CD4-positive, alpha-beta T cell treated with Interferon alpha-2 for 1 hour (primary cell): ENCODE measurements around the gene POTEF.
"Not testable (repeated sequence)": the region's sequence is repeated elsewhere in the genome, so short reads cannot be mapped to it uniquely, and the experiment has no call there.

Experiments
- DNase-seq, 2 donors: peaks; one replicate each; pipeline ENCODE4 v3.0.0-alpha.2; 2020 to 2022

POTEF gene

GRCh38 chr2:130129120-130129829, at the start of gene POTEF:
Gene POTEF (minus strand): TSS chr2:130129222. CDS start chr2:130120515, 8,707 bp downstream.
- DNase-seq = not testable (repeated sequence)

DNA sequence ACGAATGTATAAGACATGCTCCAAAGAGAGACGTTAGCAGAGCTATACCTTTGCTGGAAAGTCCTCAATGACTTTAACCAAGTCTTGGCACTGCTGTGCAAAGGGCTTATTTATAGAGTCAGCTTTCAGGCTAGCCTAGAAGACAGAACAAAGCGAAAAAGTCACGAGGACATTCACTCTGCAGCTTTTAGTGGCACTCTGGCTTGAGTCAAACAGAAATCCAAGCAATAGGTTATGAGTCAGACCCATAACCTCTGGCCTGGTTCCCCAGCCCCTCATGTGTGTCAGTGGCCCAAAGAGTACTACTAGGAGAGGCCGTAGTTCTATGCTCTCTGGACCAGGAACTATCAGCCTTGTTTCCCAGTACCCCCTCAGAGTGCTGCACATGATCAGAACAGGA, 45.8 kb upstream of the POTEF start:
- DNase-seq = not testable (repeated sequence)

- no peak for DNase-seq
These were observed 40.9 kb upstream of the POTEF start for GRCh38 chr2:130169896-130170295.

- DNase-seq = not testable (repeated sequence)
These were observed 40.1 kb upstream of the POTEF start for GRCh38 chr2:130169163-130169562.

DNA sequence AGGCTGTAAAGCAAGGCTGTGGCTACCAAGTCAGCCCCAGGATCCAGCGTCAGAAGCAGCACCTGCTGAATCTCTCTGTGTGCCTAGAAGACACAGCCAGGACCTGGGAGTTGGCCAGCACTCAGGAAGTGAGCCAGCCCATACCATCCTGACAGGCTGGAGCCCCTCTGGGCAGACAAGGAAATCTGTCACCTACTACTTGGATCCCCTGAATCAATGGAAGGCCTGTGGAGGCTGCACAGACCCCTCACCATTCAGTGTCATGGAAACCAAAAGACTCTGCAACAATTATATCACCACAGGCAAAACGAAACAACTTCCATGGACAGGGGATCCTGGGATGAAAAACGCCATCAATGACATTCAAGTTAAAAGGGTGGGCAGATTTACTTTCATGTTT, 37.6 kb upstream of the POTEF start:
- not testable (repeated sequence) for DNase-seq

- no peak for DNase-seq
These were observed 36.4 kb upstream of the POTEF start for GRCh38 chr2:130165293-130166016.

DNA sequence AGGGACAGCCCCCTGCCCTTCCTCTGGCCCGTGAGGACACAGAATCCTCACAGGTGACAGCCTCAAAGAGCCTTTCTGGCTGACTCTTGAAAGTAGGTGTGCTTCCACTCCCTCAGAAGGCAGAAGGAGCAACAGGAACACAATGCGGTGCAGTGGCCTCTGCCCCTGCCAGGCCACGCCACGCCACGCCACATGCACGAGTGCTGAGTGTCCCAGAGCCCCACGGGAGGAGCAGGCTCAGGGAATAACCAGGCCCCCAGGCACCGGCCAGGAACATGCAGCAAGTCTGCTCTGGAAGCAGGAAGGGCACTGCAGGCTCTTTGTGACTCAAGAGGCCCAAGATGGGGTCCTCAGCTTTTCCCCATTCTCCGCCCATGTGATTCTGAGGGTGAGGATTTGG, 33.9 kb upstream of the POTEF start:
- no peak for DNase-seq

- DNase-seq = not testable (repeated sequence)
These were observed 33.5 kb upstream of the POTEF start for GRCh38 chr2:130162486-130162885.

- not testable (repeated sequence) for DNase-seq
These were observed 32.0 kb upstream of the POTEF start for GRCh38 chr2:130160838-130161705.

DNA sequence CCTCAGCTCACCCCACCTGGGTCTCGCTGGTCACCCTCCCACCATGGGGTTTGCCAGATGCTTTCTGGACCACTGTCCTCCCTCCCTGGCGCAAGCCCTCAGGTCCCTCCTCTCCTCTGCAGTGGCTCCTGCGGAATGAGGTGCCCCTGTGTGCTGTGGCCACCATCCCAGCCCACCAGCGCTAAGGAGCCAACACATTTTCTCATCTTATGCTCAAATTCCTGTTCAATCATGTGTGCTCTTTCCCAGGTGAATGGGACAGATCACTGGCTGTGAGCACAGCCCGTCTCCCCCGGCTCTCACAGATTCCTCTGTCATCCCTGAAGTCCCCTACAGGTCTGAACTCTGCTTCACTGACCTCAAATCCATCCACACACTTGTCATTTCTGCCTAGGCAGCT, 31.1 kb upstream of the POTEF start:
- no peak for DNase-seq

GRCh38 chr2:130159376-130159775, 30.4 kb upstream of the POTEF start:
- not testable (repeated sequence) for DNase-seq

GRCh38 chr2:130158631-130159030, 29.6 kb upstream of the POTEF start:
- no peak for DNase-seq

DNA sequence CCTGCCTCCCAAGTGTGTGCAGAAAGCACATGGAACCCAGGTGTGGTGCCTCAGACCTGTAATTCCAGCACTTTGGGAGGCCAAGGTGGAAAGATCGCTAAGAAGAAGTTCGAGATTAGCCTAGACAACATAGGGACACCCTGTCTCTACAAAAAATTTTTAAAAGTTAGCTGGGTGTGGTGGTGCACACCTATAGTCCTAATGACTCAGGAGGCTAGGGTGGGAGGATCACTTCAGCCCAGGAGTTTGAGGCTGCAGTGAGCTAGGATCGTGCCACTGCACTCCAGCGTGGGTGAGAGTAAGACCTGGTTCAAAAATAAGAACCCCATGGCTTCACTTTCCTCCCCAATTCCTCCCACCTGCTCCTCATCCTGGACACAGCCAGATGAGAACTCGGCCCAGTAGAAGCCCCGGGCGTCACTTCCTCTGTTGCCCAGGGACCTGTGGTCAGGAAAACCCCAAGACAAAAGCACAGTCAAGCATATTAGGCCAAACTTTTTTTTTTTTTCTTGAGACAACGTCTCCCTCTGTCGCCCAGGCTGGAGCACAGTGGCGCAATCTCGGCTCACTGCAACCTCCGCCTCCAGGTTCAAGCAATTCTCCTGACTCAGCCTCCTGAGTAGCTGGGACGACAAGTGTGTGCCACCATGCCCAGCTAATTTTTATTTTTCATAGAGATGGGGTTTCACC, 28.9 kb upstream of the POTEF start:
- peak; percentile 13 to 60 for DNase-seq

DNA sequence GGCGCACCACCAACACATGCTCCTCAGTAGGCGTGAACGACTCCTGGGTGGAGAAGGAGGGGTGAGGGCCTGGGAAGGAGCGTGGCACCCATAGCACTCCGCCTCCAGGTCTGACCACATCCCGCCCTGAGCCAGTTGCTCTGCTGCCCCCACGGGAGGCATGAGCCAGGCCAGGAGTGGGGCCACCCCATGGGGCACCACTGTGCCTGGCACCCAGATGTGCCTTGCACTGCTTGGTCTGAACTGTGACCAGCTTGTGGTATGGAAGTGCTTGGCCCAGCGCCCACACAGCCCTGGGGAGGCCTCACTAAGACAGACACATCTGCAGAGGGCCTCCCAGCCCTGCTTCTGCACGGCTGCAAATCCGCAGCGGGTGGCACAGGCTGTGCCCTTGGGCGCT, 28.3 kb upstream of the POTEF start:
- DNase-seq = not testable (repeated sequence)

DNA sequence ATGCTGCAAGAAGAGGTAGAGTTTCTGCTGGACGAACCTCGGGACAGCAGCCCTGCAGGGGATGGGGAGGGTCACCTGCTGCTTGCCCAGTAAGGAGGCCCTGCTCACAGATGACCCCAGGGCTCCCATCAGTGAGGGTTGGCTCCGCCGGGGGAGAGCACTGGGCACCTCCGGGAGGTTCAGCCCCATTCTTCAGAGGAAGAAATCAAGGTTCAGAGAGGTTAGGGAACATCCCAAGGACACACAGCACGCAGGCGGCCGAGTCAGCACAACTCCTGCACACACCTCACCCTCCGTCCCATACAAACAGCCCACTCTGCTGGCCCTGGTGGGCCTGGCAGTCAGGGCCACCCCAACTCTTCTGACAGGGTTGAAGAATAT, 27.6 kb upstream of the POTEF start:
- DNase-seq = no peak

- peak in 1 of 2 donors; percentile 16 for DNase-seq
These were observed 27.1 kb upstream of the POTEF start for GRCh38 chr2:130155956-130156623.

DNA sequence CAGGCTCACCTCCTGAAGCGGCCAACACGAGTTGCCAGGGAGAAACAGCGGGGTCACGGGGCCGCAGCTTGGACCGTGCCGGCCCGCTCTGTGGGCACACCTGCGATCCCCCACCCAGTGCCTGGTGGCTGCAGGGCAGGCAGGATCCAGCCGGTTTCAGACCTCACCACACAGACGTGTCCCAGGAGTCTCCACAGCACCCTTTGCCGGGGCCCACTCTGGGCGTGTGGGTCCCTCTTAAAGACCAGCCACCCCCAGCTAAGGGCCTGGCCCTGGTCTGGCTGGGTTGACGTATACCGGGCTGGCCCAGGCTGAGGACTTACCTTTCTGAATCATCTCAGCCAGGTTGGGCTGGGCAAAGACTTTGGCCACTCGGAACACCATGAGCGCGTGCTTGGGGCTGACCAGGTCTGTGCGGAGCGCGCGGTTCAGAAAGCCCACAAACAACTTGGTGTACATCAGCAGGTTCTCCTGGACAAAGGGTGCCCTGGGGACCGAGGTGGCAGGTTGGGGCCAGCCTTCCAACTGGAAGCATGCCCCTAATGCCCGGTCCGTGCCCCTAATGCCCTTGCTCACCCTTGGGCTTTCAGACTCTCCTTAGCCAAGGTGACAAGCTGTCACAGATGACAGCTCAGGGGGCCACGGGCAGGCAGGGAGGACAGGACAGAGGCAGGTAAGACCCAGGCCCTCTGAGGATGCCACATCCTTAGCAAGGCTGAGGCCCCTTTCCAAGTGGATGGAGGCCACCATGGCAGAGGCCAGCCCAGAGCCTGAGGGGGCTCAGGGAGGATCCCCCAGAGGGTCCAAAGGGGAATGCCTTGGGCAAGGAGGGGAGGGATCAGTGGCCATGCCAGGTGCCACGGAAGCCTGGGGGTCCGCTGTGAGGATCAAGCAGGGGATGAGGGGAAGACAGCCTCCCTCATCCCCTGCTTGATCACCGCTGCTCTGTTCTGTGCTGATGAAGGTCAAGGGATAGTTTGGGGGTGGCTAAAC, 26.0 kb upstream of the POTEF start:
- no peak for DNase-seq

DNA sequence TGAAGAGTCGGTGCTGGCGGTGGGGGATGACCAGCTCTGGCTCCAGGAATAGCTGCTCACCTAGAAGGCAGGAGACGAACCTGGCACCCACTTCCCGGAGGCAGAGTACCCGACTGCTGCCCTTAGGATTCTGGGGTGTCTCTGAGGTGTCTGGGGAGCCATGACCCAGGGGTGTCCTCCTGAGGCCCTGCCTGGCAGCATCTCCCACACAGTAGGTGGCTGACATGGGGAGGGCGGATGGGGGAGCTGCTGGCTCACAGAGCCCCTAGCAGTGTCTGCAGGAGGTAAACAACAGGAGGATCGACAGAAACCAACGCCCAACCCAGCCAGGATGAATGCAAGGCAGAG, 25.4 kb upstream of the POTEF start:
- not testable (repeated sequence) for DNase-seq

DNA sequence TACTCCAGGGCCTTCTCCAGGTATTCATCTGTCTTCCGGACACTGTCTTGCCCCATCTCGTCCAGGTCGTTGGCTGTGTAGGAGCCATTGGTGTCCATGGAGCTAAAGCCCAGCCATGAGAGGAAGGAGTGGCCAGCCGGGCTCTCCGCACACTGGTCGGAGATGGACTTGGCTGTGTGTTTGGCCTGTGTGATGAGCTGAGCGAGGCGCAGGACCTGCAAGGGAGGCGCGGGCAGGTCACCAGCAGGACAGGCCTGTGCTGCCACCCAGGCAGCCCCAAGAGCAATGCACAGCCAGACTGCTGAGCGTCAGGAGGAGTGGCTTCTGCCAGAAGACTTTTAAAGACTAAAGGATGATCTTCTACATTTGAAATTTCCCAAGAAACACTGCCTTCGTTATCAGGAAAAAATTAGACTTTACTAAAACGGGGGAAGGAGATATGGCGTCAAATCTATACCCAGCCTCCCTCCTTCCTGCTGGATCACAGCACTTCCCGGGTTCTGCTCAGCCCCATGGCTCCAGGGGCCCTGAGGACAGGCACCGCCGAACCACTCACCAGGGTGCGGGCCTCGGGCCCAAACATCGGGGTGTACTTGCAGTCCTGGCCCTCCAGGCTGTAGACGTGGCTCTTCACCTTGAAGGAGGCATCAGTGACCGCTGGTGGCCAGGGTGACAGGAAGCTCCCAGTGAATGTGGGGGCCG, 24.9 kb upstream of the POTEF start:
- DNase-seq = not testable (repeated sequence)
